GM19467 (cell line): Measurements from ENCODE around the gene BAD.

Source experiments
- ATAC-seq: cut with Tn5 transposase; IDR thresholded peaks from one replicate; pipeline ENCODE4 v1.9.1; 2021; ENCODE audit warnings: mild to moderate bottlenecking, moderate library complexity; ENCODE audit not compliant: unreplicated experiment

The BAD gene

GRCh38 chr11:64261556-64262080, 22.8 kb downstream of the BAD start:
- ATAC-seq, result no peak

DNA sequence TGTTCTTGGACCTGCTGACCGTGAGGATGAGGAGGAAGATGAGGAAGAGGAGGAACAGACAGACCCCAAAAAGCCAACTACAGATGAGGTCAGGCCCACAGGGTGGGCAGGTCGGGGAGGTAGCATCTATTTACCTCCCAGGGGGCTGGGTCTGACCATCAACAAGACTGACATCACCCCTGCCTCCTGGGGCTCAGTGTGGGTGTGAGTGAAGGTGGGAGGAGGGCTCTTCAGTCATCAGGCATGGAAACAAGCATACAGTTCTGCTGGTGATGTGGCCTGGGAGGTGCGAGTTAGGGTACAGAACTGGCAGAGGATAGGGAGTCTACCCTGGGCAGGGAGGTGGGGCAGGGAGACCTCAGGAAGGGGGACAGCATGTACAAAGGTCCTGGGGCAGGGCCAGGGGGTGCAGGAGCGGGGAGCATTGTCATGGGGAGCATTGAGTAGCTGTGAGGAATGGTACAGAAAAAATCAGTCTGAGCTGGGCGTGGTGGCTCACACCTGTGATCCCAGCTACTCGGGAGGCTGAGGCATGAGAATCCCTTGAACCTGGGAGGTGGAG, 24.2 kb downstream of the BAD start:
- ATAC-seq, result no peak

DNA sequence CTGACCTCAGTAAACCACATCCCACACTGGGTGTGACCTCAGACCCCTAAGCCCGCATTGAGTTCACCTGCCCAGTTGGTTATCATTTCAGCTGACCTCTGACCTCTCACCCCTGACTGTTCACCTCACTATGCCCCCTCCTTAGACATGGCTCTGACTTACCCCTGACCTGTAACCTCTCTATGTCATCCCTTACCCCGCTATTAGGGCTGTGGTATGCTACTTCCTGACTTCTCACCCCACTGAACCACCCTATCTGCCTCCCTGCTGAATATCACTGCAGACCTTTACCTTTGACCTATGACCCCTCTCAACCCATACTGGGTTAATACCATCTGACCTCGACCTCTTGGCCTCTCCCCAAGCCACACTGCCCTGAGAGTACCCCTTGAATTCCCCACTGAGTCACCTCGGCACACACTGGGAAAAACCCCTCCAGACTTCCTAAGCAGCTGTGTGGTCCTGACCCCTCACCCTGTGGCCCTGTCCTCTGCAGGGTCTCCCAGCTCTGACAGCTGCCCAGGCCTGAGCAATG, 24.9 kb downstream of the BAD start:
- ATAC-seq, result no peak

GRCh38 chr11:64258946-64259532, 25.4 kb downstream of the BAD start:
- ATAC-seq, result no peak

DNA sequence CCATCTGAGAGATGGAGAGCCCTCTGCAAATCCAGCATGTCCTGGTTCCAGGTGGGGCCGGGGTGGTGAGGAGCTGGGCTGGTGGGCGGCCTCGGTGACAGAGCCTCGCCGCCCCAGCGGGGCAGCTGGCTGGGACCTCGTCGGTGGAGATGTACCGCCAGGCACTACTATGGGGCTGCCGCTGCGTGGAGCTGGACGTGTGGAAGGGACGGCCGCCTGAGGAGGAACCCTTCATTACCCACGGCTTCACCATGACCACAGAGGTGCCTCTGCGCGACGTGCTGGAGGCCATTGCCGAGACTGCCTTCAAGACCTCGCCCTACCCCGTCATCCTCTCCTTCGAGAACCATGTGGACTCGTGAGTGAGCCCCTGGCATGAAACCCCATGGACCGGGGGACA, 26.1 kb downstream of the BAD start:
- no peak for ATAC-seq

DNA sequence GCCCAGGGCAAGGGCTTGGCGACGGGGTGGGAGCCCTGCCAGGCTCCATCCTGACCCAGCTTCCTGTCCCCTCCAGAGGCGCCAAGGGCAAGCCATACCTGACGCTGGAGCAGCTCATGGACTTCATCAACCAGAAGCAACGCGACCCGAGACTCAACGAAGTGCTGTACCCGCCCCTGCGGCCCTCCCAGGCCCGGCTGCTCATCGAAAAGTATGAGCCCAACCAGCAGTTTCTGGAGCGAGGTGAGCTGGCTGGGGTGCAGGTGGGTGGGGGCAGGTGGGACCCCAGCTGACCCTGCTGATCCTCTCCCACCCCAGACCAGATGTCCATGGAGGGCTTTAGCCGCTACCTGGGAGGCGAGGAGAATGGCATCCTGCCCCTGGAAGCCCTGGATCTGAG, 28.2 kb downstream of the BAD start:
- ATAC-seq, result no peak

GRCh38 chr11:64255135-64256128, 29.0 kb downstream of the BAD start:
- no peak for ATAC-seq

DNA sequence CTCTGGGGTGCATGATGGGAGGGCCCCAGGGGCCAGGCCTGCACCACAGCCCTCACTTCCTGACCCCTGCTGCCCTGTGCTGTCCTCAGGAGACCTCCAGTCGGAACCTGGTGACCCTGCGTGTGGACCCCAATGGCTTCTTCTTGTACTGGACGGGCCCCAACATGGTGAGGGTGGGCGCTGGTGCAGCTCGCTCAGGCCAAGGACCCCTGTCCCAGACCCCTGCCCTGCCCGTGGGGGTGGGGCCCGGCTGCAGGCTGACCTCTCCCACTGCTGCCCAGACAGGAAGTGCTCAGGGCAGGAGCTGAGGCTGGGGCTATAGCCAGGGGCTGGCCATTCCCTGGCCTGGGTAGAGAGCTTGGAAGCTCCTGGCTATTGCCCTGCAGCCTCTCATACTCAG, 30.1 kb downstream of the BAD start:
- no peak for ATAC-seq

DNA sequence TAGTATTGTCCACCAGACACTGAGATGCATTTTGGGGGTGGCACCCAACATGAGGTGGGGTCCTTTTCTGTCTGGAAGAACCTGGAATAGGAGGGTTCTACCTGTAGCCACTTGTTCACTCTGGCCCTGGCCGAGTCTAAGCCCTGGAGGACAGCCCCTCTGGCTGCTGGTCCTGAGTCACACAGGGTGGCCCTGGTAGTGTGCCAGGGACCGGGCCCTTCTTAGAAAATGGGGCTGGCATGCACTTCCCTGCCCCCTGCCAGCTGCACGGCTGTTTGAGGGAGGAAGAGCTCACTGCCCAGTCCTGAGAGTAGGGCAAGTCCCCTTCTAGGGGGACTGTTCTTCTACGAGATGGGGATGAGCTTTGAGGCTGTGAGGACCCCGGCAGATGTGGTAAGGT, 31.0 kb downstream of the BAD start:
- ATAC-seq, result no peak

DNA sequence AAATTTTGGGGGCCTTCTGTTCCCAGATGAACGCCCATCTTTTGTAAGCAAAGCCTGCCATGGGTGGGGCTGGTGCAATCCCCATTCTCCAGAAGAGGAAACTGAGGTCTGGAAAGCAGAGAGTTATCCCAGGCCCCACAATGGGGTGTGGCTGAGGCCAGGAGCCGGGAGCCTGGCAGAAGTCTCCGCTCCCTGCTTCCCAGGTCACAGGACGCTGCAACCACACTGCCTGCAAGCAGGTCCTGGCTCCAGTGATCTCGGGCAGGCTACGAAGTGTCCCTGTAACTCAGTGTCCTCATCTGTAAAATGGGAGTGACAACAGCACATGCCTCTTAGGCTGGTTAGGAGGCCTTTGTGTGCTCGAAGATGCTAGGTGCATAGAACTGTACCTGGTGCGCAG, 31.4 kb downstream of the BAD start:
- ATAC-seq, result no peak

DNA sequence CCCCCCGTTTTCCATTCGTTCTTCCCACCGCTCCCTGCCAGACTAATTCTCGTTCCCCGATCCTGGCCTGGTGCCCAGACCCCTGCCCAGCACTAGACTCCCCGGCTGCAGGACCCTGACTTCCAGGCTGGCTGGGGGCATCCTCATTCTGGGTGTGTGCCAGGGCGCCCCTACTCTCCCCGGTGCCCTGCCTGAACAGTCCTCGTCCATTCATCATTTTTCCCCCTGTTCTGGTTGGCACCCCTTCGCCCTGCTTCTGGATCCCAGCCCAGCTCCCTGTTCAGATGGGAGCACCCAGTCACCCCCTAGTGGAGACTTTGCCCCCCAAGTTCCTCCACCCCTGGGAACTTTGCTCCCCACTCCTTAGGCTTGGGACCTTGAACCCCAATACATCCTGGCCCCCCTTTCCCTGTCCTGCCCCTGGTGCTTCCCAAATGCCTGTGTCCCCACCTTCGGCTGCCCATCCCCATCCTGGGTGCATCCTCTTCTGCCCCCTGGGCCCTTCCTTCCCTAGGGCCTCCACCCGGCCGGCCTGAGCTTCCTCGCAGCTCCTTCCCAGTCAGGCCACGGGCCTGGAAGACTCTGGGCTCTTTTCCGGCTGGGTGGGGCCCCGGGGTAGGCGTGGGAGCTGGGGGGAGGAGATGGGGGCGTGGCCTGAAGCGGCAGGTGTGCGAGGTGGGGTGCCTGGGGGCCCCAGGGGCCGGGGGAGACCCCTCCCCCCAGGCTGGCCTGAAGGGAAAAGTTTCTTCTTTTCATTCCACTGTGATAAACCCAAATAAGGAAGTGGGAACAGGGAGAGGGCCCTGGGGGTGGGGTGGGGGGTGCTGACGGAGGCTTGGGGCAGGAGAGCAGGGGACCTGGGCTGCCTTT, 32.2 kb downstream of the BAD start:
- no peak for ATAC-seq

DNA sequence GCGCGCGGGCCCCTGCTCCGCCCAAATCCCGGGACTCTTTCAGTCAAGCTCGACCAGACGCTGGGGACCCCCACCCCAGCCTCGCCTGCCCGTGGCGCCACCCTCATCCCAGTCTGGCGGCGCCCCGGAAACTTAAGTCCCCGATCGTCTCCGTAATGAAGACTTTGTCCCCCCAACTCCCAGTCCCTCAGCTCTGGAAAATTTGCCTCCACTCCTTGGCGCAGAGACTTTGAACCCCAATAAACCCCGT, 32.8 kb downstream of the BAD start:
- ATAC-seq, result no peak

DNA sequence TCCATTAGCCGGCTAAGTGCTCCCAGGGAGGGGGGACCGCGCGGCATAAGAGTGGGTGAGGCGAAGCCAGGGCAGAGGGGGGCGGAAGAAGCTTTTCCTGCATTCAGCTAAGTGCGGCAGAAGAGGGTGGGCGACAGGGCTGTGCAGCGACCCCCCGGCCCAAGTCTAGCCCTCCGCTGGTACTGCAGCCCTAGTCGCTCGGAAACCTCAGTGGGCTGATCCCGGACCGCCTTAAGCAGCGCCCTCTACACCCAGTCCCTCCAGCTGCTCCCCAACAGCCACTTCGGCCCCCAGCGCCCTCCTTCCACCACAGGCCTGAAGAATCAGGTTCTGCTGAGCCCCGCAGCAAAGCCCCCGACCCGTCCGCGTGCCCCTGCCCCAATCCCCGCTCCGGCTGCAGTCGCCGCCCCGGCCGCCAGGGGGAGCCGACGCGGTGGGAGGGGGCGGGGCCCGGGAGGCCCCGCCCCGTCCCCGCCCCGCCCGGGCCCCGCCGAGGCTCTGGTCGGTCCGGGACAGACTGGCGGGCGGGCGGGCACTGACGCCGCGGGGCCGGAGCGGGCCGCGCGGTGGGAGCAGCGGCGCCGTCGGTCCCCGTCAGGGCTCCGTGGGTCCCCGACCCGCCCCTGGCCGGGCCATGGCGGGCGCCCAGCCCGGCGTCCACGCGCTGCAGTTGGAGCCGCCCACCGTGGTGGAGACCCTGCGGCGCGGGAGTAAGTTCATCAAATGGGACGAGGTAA, 33.3 kb downstream of the BAD start, which contains the start of gene PLCB3:
Gene PLCB3, plus strand, starts transcription at position 515 of the 737 bp plus-strand sequence. Its CDS starts 120 bp downstream, at position 635.
- no peak for ATAC-seq

DNA sequence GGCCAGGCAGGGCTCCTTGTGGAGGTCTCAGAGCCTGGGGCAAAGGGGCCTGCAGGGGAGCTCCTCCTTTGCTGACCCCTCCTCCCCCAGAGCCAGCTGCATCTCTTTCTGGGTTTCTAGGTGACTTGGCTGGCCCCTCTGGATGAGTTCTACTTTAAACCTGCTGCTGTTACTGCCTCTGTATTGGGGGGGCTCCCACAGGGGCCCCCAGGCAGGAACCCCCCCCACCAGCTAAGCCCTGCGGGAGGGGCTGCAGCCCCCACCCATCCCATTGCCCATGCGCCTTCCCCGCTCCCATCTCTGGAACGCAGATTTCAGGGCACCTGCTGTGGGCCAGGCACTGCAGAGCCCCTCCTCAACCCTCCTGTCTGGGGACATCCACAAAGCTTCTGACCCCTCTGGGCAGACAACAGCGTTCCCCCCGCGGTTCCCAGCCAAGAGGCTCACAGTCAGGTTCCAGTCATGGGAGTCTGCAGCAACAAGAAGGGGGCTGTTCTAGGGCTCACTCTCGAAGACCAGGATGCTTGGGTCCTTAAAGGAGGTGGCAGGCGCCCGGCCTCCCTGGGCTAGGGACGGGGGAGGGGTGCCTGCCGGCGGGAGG, 34.0 kb downstream of the BAD start:
- ATAC-seq, result no peak

DNA sequence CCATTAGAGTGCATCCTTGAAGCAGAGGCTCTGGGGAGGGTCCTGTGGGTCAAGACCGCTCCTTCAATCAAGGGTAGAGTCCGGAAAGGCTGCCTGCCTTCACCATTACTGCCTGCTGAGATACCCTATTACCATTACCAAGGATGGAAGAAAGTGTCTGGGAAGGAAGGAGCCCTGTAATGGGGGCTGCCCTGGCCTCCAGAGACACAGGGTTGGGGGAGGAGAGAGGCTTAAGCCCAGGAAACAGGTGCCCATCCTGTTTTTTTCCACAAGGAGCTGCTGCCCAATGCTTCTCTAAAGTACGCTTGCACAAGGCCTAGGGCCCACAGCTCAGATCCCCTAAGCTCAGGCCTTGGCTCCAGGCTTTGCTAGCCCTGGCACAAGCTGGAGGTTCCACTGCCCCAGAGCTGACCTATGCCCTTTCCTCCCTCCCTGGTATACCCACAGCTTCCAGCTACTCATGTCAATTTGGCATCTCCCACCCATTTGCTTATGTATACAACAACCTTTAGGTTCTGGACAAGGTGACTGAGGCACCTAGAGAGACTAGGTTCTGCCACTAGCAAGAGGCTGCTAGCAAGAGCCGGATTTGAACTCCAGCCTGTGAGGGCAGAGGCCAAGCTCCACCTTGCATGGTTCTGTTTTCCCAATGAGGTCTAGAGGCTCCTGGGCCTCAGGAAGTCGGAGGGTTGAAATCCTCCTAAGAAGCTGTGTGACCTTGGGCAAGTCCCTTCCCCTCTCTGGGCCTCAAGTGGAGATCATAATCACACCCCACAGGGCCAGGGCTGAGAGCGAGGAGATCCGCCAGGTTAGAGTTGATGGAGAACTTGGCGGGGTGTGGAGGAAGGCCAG, 34.7 kb downstream of the BAD start:
- no peak for ATAC-seq

DNA sequence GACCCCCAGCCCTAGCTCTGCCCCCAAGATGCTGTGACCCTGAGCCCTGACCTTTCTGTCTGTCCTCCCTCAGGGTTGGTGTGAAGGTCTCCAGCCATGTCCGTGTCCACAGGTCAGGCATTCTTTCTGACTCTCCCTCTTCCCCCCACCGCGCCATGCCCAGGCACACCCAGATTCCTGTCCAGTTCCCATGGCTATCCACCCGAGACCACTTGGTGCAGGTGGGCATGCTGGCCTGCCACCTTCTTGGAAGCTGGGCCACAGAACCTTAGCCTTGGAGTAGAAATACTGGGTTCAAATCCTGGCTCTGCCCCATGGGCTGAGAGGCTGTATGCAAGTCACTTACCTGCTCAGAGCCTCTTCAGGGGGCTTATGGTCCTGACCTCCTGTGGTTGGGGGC, 35.4 kb downstream of the BAD start:
- ATAC-seq, result no peak

DNA sequence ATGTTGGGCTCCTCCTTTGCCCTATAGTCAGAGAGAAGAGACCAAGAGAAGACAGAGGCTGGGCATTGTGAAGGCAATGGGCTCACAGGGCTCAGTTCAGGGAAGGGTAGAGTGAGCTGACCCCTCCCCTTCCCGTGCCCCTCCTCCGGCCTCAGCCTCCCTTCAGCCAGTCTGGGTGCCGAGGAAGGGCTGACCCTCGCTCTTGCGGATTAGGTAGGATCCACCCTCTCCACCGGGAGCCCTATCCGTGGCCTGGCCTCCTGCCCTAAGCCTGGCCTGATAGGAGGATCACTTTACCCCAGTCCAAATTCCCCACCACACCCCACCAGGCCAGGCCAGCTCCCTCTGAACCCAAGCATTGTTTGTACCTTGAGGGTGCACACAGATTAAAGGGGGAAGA, 35.9 kb downstream of the BAD start:
- ATAC-seq, result no peak

DNA sequence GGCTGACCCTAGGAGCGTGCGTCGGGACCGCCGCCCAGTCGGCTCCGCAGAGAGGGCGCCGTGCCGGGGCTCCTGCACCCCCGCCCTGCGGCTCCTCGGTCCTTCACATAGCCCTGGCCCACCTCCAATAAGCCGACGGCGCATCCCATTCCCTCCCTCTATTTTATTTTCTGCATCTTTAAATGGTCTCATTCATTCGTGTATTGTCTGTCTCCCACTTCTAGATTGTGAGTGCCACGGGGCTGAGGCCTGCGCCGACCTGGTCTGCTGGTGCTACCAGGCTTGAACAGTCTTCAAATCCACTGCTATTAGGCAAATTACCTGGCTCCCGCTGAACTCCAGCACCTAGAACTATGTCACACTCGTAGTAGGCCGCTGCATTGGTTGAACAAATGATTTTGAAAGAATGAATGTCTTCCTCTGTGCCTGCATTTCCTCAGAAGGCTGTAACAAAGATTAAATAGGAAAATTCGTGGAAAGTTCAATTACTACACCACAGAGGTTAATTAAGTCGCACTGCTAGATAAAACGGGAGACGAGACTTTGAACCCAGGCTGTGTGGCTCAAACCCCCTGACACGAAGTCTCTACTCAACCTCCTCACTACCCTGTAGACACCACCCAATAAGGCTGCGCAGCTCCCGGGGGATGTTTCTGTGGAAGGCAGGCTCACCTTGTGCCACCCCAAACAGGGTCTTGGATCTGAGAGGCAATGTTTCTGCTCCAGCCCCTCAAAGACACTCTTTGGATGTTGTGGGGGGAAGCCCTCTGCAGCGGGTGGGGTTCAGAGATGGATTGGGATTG, 36.5 kb downstream of the BAD start:
- ATAC-seq, result no peak
